ENCODE measurements around the gene SPOCK1.

Gene SPOCK1

GRCh38 chr5:137492331-137492730 lies 6.8 kb downstream of the SPOCK1 start:
- no peak for DNase-seq (ENCODE audit: low read depth)

GRCh38 chr5:137491121-137491520 lies 8.0 kb downstream of the SPOCK1 start:
- DNase-seq (ENCODE audit: low read depth), result no peak

- DNase-seq (ENCODE audit: low read depth), result no peak
Measured at GRCh38 chr5:137490591-137490990, 8.5 kb downstream of the SPOCK1 start.

GRCh38 chr5:137488974-137489373 lies 10.2 kb downstream of the SPOCK1 start:
- no peak for DNase-seq (ENCODE audit: low read depth)

GRCh38 chr5:137488516-137488915 lies 10.6 kb downstream of the SPOCK1 start:
- DNase-seq (ENCODE audit: low read depth), result no peak

GRCh38 chr5:137487600-137487999 lies 11.5 kb downstream of the SPOCK1 start:
- no peak for DNase-seq (ENCODE audit: low read depth)

- DNase-seq (ENCODE audit: low read depth), result no peak
Measured at GRCh38 chr5:137486707-137487106, 12.4 kb downstream of the SPOCK1 start.

GRCh38 chr5:137481596-137481995 lies 17.5 kb downstream of the SPOCK1 start:
- DNase-seq (ENCODE audit: low read depth), result no peak

- DNase-seq (ENCODE audit: low read depth), result no peak
Measured at GRCh38 chr5:137478043-137478442, 21.1 kb downstream of the SPOCK1 start.

- no peak for DNase-seq (ENCODE audit: low read depth)
Measured at GRCh38 chr5:137470921-137471220, 28.3 kb downstream of the SPOCK1 start.

- no peak for DNase-seq (ENCODE audit: low read depth)
Measured at GRCh38 chr5:137470111-137470920, 28.8 kb downstream of the SPOCK1 start.

GRCh38 chr5:137466889-137467288 lies 32.2 kb downstream of the SPOCK1 start:
- no peak for DNase-seq (ENCODE audit: low read depth)

GRCh38 chr5:137465930-137466329 lies 33.2 kb downstream of the SPOCK1 start:
- DNase-seq (ENCODE audit: low read depth), result no peak

GRCh38 chr5:137462816-137463520 lies 36.2 kb downstream of the SPOCK1 start:
- no peak for DNase-seq (ENCODE audit: low read depth)

GRCh38 chr5:137462265-137462590 lies 36.9 kb downstream of the SPOCK1 start:
- no peak for DNase-seq (ENCODE audit: low read depth)

GRCh38 chr5:137461391-137462264 lies 37.5 kb downstream of the SPOCK1 start:
- no peak for DNase-seq (ENCODE audit: low read depth)

GRCh38 chr5:137454671-137455070 lies 44.5 kb downstream of the SPOCK1 start:
- DNase-seq (ENCODE audit: low read depth), result no peak

GRCh38 chr5:137453483-137454080 lies 45.5 kb downstream of the SPOCK1 start:
- no peak for DNase-seq (ENCODE audit: low read depth)

GRCh38 chr5:137450759-137451158 lies 48.4 kb downstream of the SPOCK1 start:
- DNase-seq (ENCODE audit: low read depth), result no peak

- DNase-seq (ENCODE audit: low read depth), result no peak
Measured at GRCh38 chr5:137448868-137449267, 50.3 kb downstream of the SPOCK1 start.

GRCh38 chr5:137446615-137447014 lies 52.5 kb downstream of the SPOCK1 start:
- DNase-seq (ENCODE audit: low read depth), result no peak

GRCh38 chr5:137446151-137446550 lies 53.0 kb downstream of the SPOCK1 start:
- DNase-seq (ENCODE audit: low read depth), result no peak

Measured in activated T-cell treated with anti-CD3 and anti-CD28 coated beads for 24 hours (primary cell).